WTC11 (cell line): ENCODE data around the gene INTS2. TPM values are rescaled to one million over a fixed set of nuclear protein-coding genes. Genes with fewer than 3 reads are reported as not detected.

ENCODE experiments used
- ATAC-seq: fragments of 200-7000 bp; cut with Tn5 transposase; 2 replicates; pipeline ENCODE4 v1.10.0; 2021; ENCODE audit warnings: mild to moderate bottlenecking, moderate library complexity
- CTCF ChIA-PET: fragments of 300-600 bp; sonication (Branson Sonifier 250); formaldehyde crosslinking; loops from one replicate; lab custom pipeline; 2021; ENCODE audit warnings: antibody characterized with exemption; lab: Charles Lee
- POLR2A ChIA-PET: fragments of 350-600 bp; sonication (Branson Sonifier 250); formaldehyde crosslinking; loops from one replicate; lab custom pipeline; 2021; ENCODE audit warnings: antibody characterized with exemption; lab: Charles Lee
- DNase-seq: peaks from one replicate; pipeline ENCODE4 v3.0.0; 2021; ENCODE audit warnings: low spot score
- H3K27ac Mint-ChIP-seq: 2 replicates; pipeline ENCODE4 v1.8.0; 2021; ENCODE audit warnings: mixed read lengths
- H3K27me3 Mint-ChIP-seq: 2 replicates; pipeline ENCODE4 v1.8.0; 2021; ENCODE audit warnings: low read depth, mild to moderate bottlenecking, moderate library complexity, mixed read lengths
- H3K36me3 Mint-ChIP-seq: 2 replicates; pipeline ENCODE4 v1.8.0; 2021; ENCODE audit warnings: mixed read lengths
- H3K4me1 Mint-ChIP-seq: 2 replicates; pipeline ENCODE4 v1.8.0; 2022; ENCODE audit warnings: mixed read lengths
- H3K4me3 Mint-ChIP-seq: 2 replicates; pipeline ENCODE4 v1.8.0; 2021; ENCODE audit warnings: mild to moderate bottlenecking, moderate library complexity, mixed read lengths
- H3K9me3 Mint-ChIP-seq: 2 replicates; pipeline ENCODE4 v1.8.0; 2021; ENCODE audit warnings: mixed read lengths
- EMX1 ChIP-seq: fragments of 250-450 bp; sonication (Bioruptor Pico); IDR thresholded peaks from 2 replicates; pipeline ENCODE4 v1.8.0; 2021; ENCODE audit warnings: mild to moderate bottlenecking
- FOXJ3 ChIP-seq: sonication (generic); formaldehyde crosslinking; IDR thresholded peaks from 2 replicates; pipeline ENCODE4 v1.9.0; 2021; ENCODE audit warnings: missing genetic modification reagents, mild to moderate bottlenecking, borderline replicate concordance
- JAZF1 ChIP-seq: fragments of 250-450 bp; sonication (Bioruptor Pico); IDR thresholded peaks from 2 replicates; pipeline ENCODE4 v1.9.0; 2021; ENCODE audit warnings: moderate library complexity, mild to moderate bottlenecking, inconsistent platforms
- KAT7 ChIP-seq: sonication (generic); formaldehyde crosslinking; IDR thresholded peaks from 2 replicates; pipeline ENCODE4 v1.8.1; 2023; ENCODE audit warnings: missing genetic modification reagents, mild to moderate bottlenecking, borderline replicate concordance
- NFE2L1 ChIP-seq: sonication (generic); formaldehyde crosslinking; IDR thresholded peaks from 2 replicates; pipeline ENCODE4 v1.8.1; 2023; ENCODE audit warnings: missing genetic modification reagents
- RELA ChIP-seq: sonication (generic); formaldehyde crosslinking; IDR thresholded peaks from 2 replicates; pipeline ENCODE4 v1.8.1; 2022; ENCODE audit warnings: missing genetic modification reagents, mild to moderate bottlenecking, borderline replicate concordance
- TEAD1 ChIP-seq: sonication (generic); formaldehyde crosslinking; IDR thresholded peaks from 2 replicates; pipeline ENCODE4 v1.8.0; 2022; ENCODE audit warnings: mild to moderate bottlenecking, missing genetic modification reagents
- ZNF138 ChIP-seq: sonication (generic); formaldehyde crosslinking; conservative IDR thresholded peaks from 2 replicates; pipeline ENCODE4 v1.8.1; 2022; ENCODE audit warnings: mild to moderate bottlenecking, moderate library complexity, missing genetic modification reagents
- ZNF232 ChIP-seq: sonication (generic); formaldehyde crosslinking; IDR thresholded peaks from 2 replicates; pipeline ENCODE4 v1.8.0; 2022; ENCODE audit warnings: mild to moderate bottlenecking, missing genetic modification reagents
- ZNF317 ChIP-seq: sonication (generic); formaldehyde crosslinking; IDR thresholded peaks from 2 replicates; pipeline ENCODE4 v1.8.1; 2023; ENCODE audit warnings: low read depth, mild to moderate bottlenecking, moderate library complexity, missing genetic modification reagents, borderline replicate concordance
- ZNF396 ChIP-seq: fragments of 250-450 bp; sonication (Bioruptor Pico); IDR thresholded peaks from 2 replicates; pipeline ENCODE4 v1.8.0; 2021; ENCODE audit warnings: mild to moderate bottlenecking, moderate library complexity, borderline replicate concordance
- ZNF423 ChIP-seq: fragments of 250-450 bp; sonication (Bioruptor Pico); IDR thresholded peaks from 2 replicates; pipeline ENCODE4 v2.1.2; 2022; ENCODE audit warnings: mild to moderate bottlenecking, moderate library complexity
- total RNA-seq: library from RNA; stranded (reverse); gene quantifications from 3 replicates; pipeline ENCODE4 v1.2.3, GENCODE V29; 2021
- TF ChIP-seq, protein P1 (sequence below): fragments of 250-450 bp; sonication (Bioruptor Pico); IDR thresholded peaks from 2 replicates; pipeline ENCODE4 v1.9.0; 2021; ENCODE audit warnings: mild to moderate bottlenecking, borderline replicate concordance
- TF ChIP-seq, protein P2 (sequence below): sonication (generic); formaldehyde crosslinking; IDR thresholded peaks from 2 replicates; pipeline ENCODE4 v1.8.1; 2022; ENCODE audit warnings: low read depth, mild to moderate bottlenecking, moderate library complexity, missing genetic modification reagents, borderline replicate concordance
- TF ChIP-seq, protein P3 (sequence below): sonication (generic); formaldehyde crosslinking; IDR thresholded peaks from 2 replicates; pipeline ENCODE4 v1.8.0; 2022; ENCODE audit warnings: mild to moderate bottlenecking, missing genetic modification reagents
- TF ChIP-seq, protein P4 (sequence below): sonication (generic); formaldehyde crosslinking; IDR thresholded peaks from 2 replicates; pipeline ENCODE4 v1.8.1; 2023; ENCODE audit warnings: mild to moderate bottlenecking, missing genetic modification reagents, moderate library complexity
- TF ChIP-seq, protein P5 (sequence below): sonication (generic); formaldehyde crosslinking; IDR thresholded peaks from 2 replicates; pipeline ENCODE4 v1.8.1; 2022; ENCODE audit warnings: low read depth, missing genetic modification reagents, borderline replicate concordance
- TF ChIP-seq, protein P6 (sequence below): sonication (generic); formaldehyde crosslinking; IDR thresholded peaks from 2 replicates; pipeline ENCODE4 v1.8.0; 2022; ENCODE audit warnings: mild to moderate bottlenecking, missing genetic modification reagents
- TF ChIP-seq, protein P7 (sequence below): sonication (generic); formaldehyde crosslinking; IDR thresholded peaks from 2 replicates; pipeline ENCODE4 v1.8.0; 2023; ENCODE audit warnings: missing genetic modification reagents, mild to moderate bottlenecking, borderline replicate concordance
- TF ChIP-seq, protein P8 (sequence below): sonication (generic); formaldehyde crosslinking; conservative IDR thresholded peaks from 2 replicates; pipeline ENCODE4 v1.8.1; 2023; ENCODE audit warnings: mild to moderate bottlenecking, low read depth, missing genetic modification reagents, moderate library complexity

INTS2 gene
- total RNA-seq, 1 experiment from 2014 or later = 24.9 TPM

DNA sequence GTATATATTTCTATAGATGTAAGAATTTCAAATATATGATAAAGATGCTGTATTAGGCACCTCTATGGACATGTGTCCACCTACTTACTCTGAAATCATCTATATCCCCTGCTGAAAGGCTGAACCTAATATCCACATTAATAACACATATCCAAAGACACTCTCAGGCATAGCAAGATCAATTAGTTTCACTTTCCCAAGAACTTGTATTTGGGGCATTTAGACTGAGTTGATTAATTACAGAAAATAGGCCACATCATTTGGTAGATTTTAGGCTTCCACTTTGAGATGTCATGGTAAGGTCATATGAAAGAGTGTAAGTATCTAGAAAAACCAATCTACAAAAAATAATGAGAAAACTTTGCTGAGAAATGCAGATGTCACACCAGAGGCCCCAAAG, 109.6 kb downstream of the INTS2 start (continued):
- TF ChIP-seq, protein P1, sequence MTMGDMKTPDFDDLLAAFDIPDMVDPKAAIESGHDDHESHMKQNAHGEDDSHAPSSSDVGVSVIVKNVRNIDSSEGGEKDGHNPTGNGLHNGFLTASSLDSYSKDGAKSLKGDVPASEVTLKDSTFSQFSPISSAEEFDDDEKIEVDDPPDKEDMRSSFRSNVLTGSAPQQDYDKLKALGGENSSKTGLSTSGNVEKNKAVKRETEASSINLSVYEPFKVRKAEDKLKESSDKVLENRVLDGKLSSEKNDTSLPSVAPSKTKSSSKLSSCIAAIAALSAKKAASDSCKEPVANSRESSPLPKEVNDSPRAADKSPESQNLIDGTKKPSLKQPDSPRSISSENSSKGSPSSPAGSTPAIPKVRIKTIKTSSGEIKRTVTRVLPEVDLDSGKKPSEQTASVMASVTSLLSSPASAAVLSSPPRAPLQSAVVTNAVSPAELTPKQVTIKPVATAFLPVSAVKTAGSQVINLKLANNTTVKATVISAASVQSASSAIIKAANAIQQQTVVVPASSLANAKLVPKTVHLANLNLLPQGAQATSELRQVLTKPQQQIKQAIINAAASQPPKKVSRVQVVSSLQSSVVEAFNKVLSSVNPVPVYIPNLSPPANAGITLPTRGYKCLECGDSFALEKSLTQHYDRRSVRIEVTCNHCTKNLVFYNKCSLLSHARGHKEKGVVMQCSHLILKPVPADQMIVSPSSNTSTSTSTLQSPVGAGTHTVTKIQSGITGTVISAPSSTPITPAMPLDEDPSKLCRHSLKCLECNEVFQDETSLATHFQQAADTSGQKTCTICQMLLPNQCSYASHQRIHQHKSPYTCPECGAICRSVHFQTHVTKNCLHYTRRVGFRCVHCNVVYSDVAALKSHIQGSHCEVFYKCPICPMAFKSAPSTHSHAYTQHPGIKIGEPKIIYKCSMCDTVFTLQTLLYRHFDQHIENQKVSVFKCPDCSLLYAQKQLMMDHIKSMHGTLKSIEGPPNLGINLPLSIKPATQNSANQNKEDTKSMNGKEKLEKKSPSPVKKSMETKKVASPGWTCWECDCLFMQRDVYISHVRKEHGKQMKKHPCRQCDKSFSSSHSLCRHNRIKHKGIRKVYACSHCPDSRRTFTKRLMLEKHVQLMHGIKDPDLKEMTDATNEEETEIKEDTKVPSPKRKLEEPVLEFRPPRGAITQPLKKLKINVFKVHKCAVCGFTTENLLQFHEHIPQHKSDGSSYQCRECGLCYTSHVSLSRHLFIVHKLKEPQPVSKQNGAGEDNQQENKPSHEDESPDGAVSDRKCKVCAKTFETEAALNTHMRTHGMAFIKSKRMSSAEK = no peak
- TF ChIP-seq, protein P2, sequence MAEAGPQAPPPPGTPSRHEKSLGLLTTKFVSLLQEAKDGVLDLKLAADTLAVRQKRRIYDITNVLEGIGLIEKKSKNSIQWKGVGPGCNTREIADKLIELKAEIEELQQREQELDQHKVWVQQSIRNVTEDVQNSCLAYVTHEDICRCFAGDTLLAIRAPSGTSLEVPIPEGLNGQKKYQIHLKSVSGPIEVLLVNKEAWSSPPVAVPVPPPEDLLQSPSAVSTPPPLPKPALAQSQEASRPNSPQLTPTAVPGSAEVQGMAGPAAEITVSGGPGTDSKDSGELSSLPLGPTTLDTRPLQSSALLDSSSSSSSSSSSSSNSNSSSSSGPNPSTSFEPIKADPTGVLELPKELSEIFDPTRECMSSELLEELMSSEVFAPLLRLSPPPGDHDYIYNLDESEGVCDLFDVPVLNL (CRISPR knock-in tag) = no peak
- TF ChIP-seq KAT7 (CRISPR knock-in tag) = no peak
- no peak for TF ChIP-seq JAZF1
- no peak for TF ChIP-seq RELA (CRISPR knock-in tag)
- TF ChIP-seq, protein P3, sequence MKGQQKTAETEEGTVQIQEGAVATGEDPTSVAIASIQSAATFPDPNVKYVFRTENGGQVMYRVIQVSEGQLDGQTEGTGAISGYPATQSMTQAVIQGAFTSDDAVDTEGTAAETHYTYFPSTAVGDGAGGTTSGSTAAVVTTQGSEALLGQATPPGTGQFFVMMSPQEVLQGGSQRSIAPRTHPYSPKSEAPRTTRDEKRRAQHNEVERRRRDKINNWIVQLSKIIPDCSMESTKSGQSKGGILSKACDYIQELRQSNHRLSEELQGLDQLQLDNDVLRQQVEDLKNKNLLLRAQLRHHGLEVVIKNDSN = no peak
- TF ChIP-seq, protein P4, sequence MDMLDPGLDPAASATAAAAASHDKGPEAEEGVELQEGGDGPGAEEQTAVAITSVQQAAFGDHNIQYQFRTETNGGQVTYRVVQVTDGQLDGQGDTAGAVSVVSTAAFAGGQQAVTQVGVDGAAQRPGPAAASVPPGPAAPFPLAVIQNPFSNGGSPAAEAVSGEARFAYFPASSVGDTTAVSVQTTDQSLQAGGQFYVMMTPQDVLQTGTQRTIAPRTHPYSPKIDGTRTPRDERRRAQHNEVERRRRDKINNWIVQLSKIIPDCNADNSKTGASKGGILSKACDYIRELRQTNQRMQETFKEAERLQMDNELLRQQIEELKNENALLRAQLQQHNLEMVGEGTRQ (CRISPR knock-in tag) = no peak
- TF ChIP-seq, protein P5, sequence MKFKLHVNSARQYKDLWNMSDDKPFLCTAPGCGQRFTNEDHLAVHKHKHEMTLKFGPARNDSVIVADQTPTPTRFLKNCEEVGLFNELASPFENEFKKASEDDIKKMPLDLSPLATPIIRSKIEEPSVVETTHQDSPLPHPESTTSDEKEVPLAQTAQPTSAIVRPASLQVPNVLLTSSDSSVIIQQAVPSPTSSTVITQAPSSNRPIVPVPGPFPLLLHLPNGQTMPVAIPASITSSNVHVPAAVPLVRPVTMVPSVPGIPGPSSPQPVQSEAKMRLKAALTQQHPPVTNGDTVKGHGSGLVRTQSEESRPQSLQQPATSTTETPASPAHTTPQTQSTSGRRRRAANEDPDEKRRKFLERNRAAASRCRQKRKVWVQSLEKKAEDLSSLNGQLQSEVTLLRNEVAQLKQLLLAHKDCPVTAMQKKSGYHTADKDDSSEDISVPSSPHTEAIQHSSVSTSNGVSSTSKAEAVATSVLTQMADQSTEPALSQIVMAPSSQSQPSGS (CRISPR knock-in tag) = no peak
- no peak for TF ChIP-seq ZNF317
- TF ChIP-seq NFE2L1 = no peak

DNA sequence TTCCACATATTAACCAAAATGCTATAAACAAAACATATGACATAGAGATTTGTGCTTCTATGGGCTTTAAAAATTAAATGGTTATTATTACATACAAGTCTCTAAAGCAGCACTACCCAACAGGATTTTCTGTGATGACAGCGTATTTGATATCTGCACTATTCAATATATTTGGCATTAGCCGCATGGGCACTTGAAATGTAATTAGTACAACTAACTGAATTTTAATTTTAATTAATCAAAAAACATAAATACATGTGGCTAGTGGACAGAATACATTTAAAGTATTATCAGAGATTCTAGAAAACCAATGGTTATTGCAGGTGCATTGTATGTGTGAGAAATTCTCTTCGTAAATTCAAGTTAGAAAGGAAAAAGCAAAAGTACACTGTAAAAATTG, 110.3 kb downstream of the INTS2 start:
- DNase-seq = no peak
- Mint-ChIP-seq H3K27ac (no peak overlapping the region), H3K4me1 (peaks cover 9% of the 10 kb centered on the region), H3K36me3 (peaks cover 15% of the 10 kb centered on the region), H3K4me3 (no peak overlapping the region), H3K9me3 (peaks cover 7% of the 10 kb centered on the region), H3K27me3 (no peaks in the 10 kb centered on the region; the same call in 1 of the 2 replicates)
- POLR2A ChIA-PET = no interaction called here
- ATAC-seq = no peak
- CTCF ChIA-PET = no interaction called here
- TF ChIP-seq, protein P6, sequence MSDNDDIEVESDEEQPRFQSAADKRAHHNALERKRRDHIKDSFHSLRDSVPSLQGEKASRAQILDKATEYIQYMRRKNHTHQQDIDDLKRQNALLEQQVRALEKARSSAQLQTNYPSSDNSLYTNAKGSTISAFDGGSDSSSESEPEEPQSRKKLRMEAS = no peak
- TF ChIP-seq, protein P7, sequence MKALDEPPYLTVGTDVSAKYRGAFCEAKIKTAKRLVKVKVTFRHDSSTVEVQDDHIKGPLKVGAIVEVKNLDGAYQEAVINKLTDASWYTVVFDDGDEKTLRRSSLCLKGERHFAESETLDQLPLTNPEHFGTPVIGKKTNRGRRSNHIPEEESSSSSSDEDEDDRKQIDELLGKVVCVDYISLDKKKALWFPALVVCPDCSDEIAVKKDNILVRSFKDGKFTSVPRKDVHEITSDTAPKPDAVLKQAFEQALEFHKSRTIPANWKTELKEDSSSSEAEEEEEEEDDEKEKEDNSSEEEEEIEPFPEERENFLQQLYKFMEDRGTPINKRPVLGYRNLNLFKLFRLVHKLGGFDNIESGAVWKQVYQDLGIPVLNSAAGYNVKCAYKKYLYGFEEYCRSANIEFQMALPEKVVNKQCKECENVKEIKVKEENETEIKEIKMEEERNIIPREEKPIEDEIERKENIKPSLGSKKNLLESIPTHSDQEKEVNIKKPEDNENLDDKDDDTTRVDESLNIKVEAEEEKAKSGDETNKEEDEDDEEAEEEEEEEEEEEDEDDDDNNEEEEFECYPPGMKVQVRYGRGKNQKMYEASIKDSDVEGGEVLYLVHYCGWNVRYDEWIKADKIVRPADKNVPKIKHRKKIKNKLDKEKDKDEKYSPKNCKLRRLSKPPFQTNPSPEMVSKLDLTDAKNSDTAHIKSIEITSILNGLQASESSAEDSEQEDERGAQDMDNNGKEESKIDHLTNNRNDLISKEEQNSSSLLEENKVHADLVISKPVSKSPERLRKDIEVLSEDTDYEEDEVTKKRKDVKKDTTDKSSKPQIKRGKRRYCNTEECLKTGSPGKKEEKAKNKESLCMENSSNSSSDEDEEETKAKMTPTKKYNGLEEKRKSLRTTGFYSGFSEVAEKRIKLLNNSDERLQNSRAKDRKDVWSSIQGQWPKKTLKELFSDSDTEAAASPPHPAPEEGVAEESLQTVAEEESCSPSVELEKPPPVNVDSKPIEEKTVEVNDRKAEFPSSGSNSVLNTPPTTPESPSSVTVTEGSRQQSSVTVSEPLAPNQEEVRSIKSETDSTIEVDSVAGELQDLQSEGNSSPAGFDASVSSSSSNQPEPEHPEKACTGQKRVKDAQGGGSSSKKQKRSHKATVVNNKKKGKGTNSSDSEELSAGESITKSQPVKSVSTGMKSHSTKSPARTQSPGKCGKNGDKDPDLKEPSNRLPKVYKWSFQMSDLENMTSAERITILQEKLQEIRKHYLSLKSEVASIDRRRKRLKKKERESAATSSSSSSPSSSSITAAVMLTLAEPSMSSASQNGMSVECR (CRISPR knock-in tag) = no peak
- TF ChIP-seq EMX1 (no peak), TEAD1 (CRISPR knock-in tag) (no peak), ZNF138 (CRISPR knock-in tag) (no peak), FOXJ3 (no peak), ZNF232 (no peak), ZNF396 (CRISPR knock-in tag) (no peak), ZNF423 (no peak)
- TF ChIP-seq, protein P8, sequence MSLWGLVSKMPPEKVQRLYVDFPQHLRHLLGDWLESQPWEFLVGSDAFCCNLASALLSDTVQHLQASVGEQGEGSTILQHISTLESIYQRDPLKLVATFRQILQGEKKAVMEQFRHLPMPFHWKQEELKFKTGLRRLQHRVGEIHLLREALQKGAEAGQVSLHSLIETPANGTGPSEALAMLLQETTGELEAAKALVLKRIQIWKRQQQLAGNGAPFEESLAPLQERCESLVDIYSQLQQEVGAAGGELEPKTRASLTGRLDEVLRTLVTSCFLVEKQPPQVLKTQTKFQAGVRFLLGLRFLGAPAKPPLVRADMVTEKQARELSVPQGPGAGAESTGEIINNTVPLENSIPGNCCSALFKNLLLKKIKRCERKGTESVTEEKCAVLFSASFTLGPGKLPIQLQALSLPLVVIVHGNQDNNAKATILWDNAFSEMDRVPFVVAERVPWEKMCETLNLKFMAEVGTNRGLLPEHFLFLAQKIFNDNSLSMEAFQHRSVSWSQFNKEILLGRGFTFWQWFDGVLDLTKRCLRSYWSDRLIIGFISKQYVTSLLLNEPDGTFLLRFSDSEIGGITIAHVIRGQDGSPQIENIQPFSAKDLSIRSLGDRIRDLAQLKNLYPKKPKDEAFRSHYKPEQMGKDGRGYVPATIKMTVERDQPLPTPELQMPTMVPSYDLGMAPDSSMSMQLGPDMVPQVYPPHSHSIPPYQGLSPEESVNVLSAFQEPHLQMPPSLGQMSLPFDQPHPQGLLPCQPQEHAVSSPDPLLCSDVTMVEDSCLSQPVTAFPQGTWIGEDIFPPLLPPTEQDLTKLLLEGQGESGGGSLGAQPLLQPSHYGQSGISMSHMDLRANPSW (CRISPR knock-in tag) = no peak
